Keratinocyte (primary cell): ENCODE results near the gene TOPORS. TPM values are rescaled to one million over a fixed set of nuclear protein-coding genes. Genes with fewer than 3 reads are reported as not detected.

Experiments used
- DNase-seq: peaks from one replicate; pipeline ENCODE4 v3.0.0-alpha.2; 2011; ENCODE audit warnings: low read depth, missing footprints, low spot score
- FAIRE-seq: peaks from 2 replicates; lab custom pipeline; 2011; peaks lifted over from hg19 to GRCh38; lab: Jason Lieb, UNC
- H2AFZ ChIP-seq: 2 replicates; pipeline ENCODE4 v1.6.0; 2012; ENCODE audit warnings: low read length, control low read depth, inconsistent platforms; ENCODE audit not compliant: control insufficient read depth
- H3K27ac ChIP-seq: 2 replicates; pipeline ENCODE4 v1.5.1; 2011; ENCODE audit warnings: low read length; ENCODE audit not compliant: control insufficient read depth, insufficient read depth
- H3K27me3 ChIP-seq: 3 replicates; pipeline ENCODE4 v1.6.0; 2011; ENCODE audit warnings: low read length; ENCODE audit not compliant: control insufficient read depth, insufficient read depth; ENCODE audit errors: extremely low read depth
- H3K36me3 ChIP-seq, 2 experiments: 2 replicates in 1 of 2; 3 replicates in 1 of 2; pipeline ENCODE4 v1.5.1; 2011; ENCODE audit warnings: low read length in 2 of 2, mild to moderate bottlenecking in 1 of 2; ENCODE audit not compliant: control insufficient read depth in 2 of 2, insufficient read depth in 2 of 2; ENCODE audit errors: extremely low read depth in 1 of 2
- H3K4me1 ChIP-seq: 3 replicates; pipeline ENCODE4 v1.5.1; 2011; ENCODE audit warnings: low read length; ENCODE audit not compliant: control insufficient read depth, insufficient read depth; ENCODE audit errors: extremely low read depth
- H3K4me2 ChIP-seq: 3 replicates; pipeline ENCODE4 v1.6.0; 2011; ENCODE audit warnings: low read depth, low read length; ENCODE audit not compliant: control insufficient read depth, insufficient read depth; ENCODE audit errors: extremely low read depth
- H3K4me3 ChIP-seq, 3 experiments: fragments of 200-600 bp in 1 of 3; sonication (generic) in 1 of 3; 2 replicates in 2 of 3; 3 replicates in 1 of 3; pipeline ENCODE4 v1.5.1; 2011 to 2016; ENCODE audit warnings: low read length in 3 of 3, mild to moderate bottlenecking in 3 of 3, control low read depth in 2 of 3, inconsistent platforms in 1 of 3, low read depth in 1 of 3, mixed read lengths in 1 of 3, mixed run types in 1 of 3, moderate library complexity in 1 of 3; ENCODE audit not compliant: control insufficient read depth in 2 of 3, insufficient read depth in 2 of 3; ENCODE audit errors: extremely low read depth in 1 of 3
- H3K79me2 ChIP-seq: 2 replicates; pipeline ENCODE4 v1.6.0; 2012; ENCODE audit warnings: low read length; ENCODE audit not compliant: control insufficient read depth, insufficient read depth
- H3K9ac ChIP-seq: 3 replicates; pipeline ENCODE4 v1.6.0; 2011; ENCODE audit warnings: low read length; ENCODE audit not compliant: control insufficient read depth, insufficient read depth; ENCODE audit errors: extremely low read depth
- H3K9me1 ChIP-seq: 3 replicates; pipeline ENCODE4 v1.6.0; 2011; ENCODE audit warnings: low read length; ENCODE audit not compliant: control insufficient read depth, insufficient read depth; ENCODE audit errors: extremely low read depth
- H3K9me3 ChIP-seq: 2 replicates; pipeline ENCODE4 v1.5.1; 2012; ENCODE audit warnings: low read depth, low read length; ENCODE audit not compliant: control insufficient read depth
- H4K20me1 ChIP-seq: 3 replicates; pipeline ENCODE4 v1.6.0; 2011; ENCODE audit warnings: low read length; ENCODE audit not compliant: control insufficient read depth, insufficient read depth; ENCODE audit errors: extremely low read depth
- CTCF ChIP-seq, 3 experiments: IDR thresholded peaks in 1 of 3; conservative IDR thresholded peaks in 1 of 3; optimal IDR thresholded peaks in 1 of 3; 2 replicates in 2 of 3; 3 replicates in 1 of 3; pipeline versions ENCODE3 to v1.5.1; 2011; ENCODE audit warnings: low read length in 3 of 3, mild to moderate bottlenecking in 3 of 3, moderate library complexity in 2 of 3, control low read depth in 1 of 3, inconsistent platforms in 1 of 3; ENCODE audit not compliant: insufficient read depth in 2 of 3; ENCODE audit errors: extremely low read depth in 1 of 3
- EZH2 ChIP-seq: IDR thresholded peaks from one replicate; pipeline ENCODE4 v1.6.1; 2012; ENCODE audit warnings: inconsistent platforms, mild to moderate bottlenecking, low read length, moderate library complexity
- dilution Hi-C: fragments of 300-500 bp; cut with MboI; formaldehyde crosslinking; loops from one replicate; pipeline ENCODE4 v1.7.0; 2020; ENCODE audit warnings: low sequenced_read_pairs; ENCODE audit not compliant: extremely low pct_ligation_motif_present
- polyA plus RNA-seq, 5 experiments: library from polyadenylated mRNA; depleted of rRNA in 3 of 5; stranded (reverse) in 3 of 5; stranded (forward) in 1 of 5; unstranded in 1 of 5; fragments of >200 nt; gene quantifications; 1 replicate in 1 of 5; 2 replicates in 3 of 5; 3 replicates in 1 of 5; pipeline versions ENCODE4 v1.2.1 to v1.2.3, GENCODE V29; 2011 to 2012; ENCODE audit warnings: missing spikeins in 2 of 5, low read depth in 1 of 5, low replicate concordance in 1 of 5

Gene TOPORS
- polyA plus RNA-seq, 1 donor (not counting 4 experiments of a cell fraction or from before 2014, with no cell fraction given), result 17.1 TPM

- Histone ChIP-seq H3K9me3 (no peaks in the 10 kb centered on the region), H3K27ac (no peak overlapping the region), H2AFZ (no peak overlapping the region), H3K9me1 (no peaks in the 10 kb centered on the region), H3K79me2 (no peaks in the 10 kb centered on the region), H3K4me1 (peaks cover 8% of the 10 kb centered on the region), H3K36me3 (no peaks in the 10 kb centered on the region), H3K4me3 (no peak overlapping the region), H3K27me3 (no peaks in the 10 kb centered on the region), H3K4me2 (no peak overlapping the region), H4K20me1 (no peaks in the 10 kb centered on the region), H3K9ac (no peak overlapping the region)
- FAIRE-seq (peak; percentile 57), DNase-seq (no peak)
- TF ChIP-seq EZH2 (no peak), CTCF (optimal IDR thresholded peaks at IDR 0.05 in 1 of 3, IDR thresholded peaks at IDR 0.05 in 1 of 3, conservative IDR thresholded peaks at IDR 0.05 in 1 of 3; ENCODE audit: extremely low read depth in 1 of 3, insufficient read depth in 2 of 3, low read length in 3 of 3) (peak in 2 of 3 experiments; percentile 51 to 58)
- dilution Hi-C loops, result no loop called here
Measured at GRCh38 chr9:32589083-32589723, 36.8 kb upstream of the TOPORS start.

GRCh38 chr9:32587901-32588300 is 35.5 kb upstream of the TOPORS start:
- peak in 1 of 3 experiments; percentile 27 for TF ChIP-seq CTCF (optimal IDR thresholded peaks at IDR 0.05 in 1 of 3, IDR thresholded peaks at IDR 0.05 in 1 of 3, conservative IDR thresholded peaks at IDR 0.05 in 1 of 3; ENCODE audit: extremely low read depth in 1 of 3, insufficient read depth in 2 of 3, low read length in 3 of 3)
- no peak for TF ChIP-seq EZH2
- no peaks in the 10 kb centered on the region for H3K9me1 ChIP-seq
- H3K79me2 ChIP-seq, result no peaks in the 10 kb centered on the region
- DNase-seq (no peak), FAIRE-seq (peak; percentile 23)
- no peak overlapping the region for H2AFZ ChIP-seq
- H3K4me3 ChIP-seq, result no peak overlapping the region
- no peak overlapping the region for H3K9ac ChIP-seq
- no peak overlapping the region for H3K4me2 ChIP-seq
- H4K20me1 ChIP-seq, result no peaks in the 10 kb centered on the region
- no peaks in the 10 kb centered on the region for H3K9me3 ChIP-seq
- dilution Hi-C loops, result no loop called here
- no peaks in the 10 kb centered on the region for H3K27me3 ChIP-seq
- H3K27ac ChIP-seq, result no peak overlapping the region
- no peaks in the 10 kb centered on the region for H3K36me3 ChIP-seq
- H3K4me1 ChIP-seq, result peaks cover 8% of the 10 kb centered on the region
